Mucosa of descending colon (tissue), 3 donors: ENCODE measurements around the gene FXYD1. TPM values are rescaled to one million over a fixed set of nuclear protein-coding genes. Genes with fewer than 3 reads are reported as not detected.

Experiments used
- ATAC-seq: fragments of 200-7000 bp; cut with Tn5 transposase; one replicate; pipeline ENCODE4 v1.9.1; 2020; ENCODE audit warnings: mild to moderate bottlenecking, moderate library complexity
- DNase-seq, 3 donors: peaks; one replicate each; pipeline ENCODE4 v3.0.0-alpha.2; 2020
- H3K36me3 ChIP-seq: fragments of 200-600 bp; one replicate; pipeline ENCODE4 v1.8.0; 2021; ENCODE audit warnings: low read depth, mild to moderate bottlenecking
- H3K4me1 ChIP-seq: fragments of 200-600 bp; one replicate; pipeline ENCODE4 v1.8.0; 2021; ENCODE audit warnings: low read depth, mild to moderate bottlenecking
- H3K4me3 ChIP-seq: fragments of 200-600 bp; one replicate; pipeline ENCODE4 v1.8.0; 2021; ENCODE audit warnings: mild to moderate bottlenecking
- H3K9me3 ChIP-seq: fragments of 200-600 bp; one replicate; pipeline ENCODE4 v1.8.0; 2021; ENCODE audit warnings: mild to moderate bottlenecking
- intact Hi-C, 2 donors: fragments of 100-400 bp; cut with DNase I in 1 of 2; cut with micrococcal nuclease in 1 of 2; formaldehyde crosslinking; loops; one replicate each; pipeline versions ENCODE4 v1.11.0 to v1.11.1; 2022; cut with DNase I, micrococcal nuclease
- total RNA-seq, 3 donors: library from RNA; stranded (reverse); fragmentation: NEBNext Ultra II Directional in 2 of 3; extraction: Animal tissue kit (Norgen Biotek cat#: 25700) in 2 of 3; gene quantifications; one replicate each; pipeline versions ENCODE4 v1.2.1 to v1.2.4, GENCODE V29; 2021 to 2023
- TF ChIP-seq, protein P1 (sequence below): fragments of 200-600 bp; IDR thresholded peaks from one replicate; pipeline ENCODE4 v1.8.0; 2022; ENCODE audit warnings: antibody characterized with exemption, mild to moderate bottlenecking
- donor health status: DM: no; HTN: no; CAD: no; lungs with moderate emphysema.
- donor health status: DM: no; HTN: no; CAD: no.
- donor health status: DM: no; HTN: yes; CAD: no.

FXYD1 gene
- total RNA-seq, 3 donors from 2014 or later = 13.3 to 71.0 (median 15.4) TPM

GRCh38 chr19:35174226-35174625, 35.6 kb downstream of the FXYD1 start:
- intact Hi-C loops = no loop called here
- Histone ChIP-seq H3K4me1 (no peaks in the 10 kb centered on the region), H3K36me3 (no peaks in the 10 kb centered on the region), H3K4me3 (no peak overlapping the region), H3K9me3 (no peaks in the 10 kb centered on the region)
- DNase-seq (no peak), ATAC-seq (no peak)
- TF ChIP-seq, protein P1, sequence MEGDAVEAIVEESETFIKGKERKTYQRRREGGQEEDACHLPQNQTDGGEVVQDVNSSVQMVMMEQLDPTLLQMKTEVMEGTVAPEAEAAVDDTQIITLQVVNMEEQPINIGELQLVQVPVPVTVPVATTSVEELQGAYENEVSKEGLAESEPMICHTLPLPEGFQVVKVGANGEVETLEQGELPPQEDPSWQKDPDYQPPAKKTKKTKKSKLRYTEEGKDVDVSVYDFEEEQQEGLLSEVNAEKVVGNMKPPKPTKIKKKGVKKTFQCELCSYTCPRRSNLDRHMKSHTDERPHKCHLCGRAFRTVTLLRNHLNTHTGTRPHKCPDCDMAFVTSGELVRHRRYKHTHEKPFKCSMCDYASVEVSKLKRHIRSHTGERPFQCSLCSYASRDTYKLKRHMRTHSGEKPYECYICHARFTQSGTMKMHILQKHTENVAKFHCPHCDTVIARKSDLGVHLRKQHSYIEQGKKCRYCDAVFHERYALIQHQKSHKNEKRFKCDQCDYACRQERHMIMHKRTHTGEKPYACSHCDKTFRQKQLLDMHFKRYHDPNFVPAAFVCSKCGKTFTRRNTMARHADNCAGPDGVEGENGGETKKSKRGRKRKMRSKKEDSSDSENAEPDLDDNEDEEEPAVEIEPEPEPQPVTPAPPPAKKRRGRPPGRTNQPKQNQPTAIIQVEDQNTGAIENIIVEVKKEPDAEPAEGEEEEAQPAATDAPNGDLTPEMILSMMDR = no peak

DNA sequence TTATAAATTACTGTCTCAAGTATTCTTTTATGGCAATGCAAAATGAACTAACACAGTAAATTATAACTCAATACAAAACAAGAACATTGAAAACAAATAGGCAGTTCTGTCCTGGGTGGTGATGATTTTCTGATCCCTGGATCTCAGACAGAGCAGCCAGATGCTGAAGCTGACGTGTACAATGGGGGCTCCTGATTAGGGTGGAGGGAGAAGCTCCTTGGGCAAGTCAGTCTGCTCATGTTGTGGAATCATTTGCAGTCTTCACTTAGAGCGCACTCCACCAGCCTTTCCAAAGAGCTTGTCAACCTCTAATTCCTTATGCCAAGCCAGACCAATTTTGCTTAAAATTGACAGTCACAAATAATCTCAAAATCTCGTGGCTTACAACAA, 37.6 kb downstream of the FXYD1 start:
- DNase-seq (no peak), ATAC-seq (no peak)
- TF ChIP-seq, protein P1 = no peak
- Histone ChIP-seq H3K4me3 (no peak overlapping the region), H3K9me3 (no peaks in the 10 kb centered on the region), H3K36me3 (no peaks in the 10 kb centered on the region), H3K4me1 (no peaks in the 10 kb centered on the region)
- intact Hi-C loops = no loop called here

- TF ChIP-seq, protein P1 = no peak
- Histone ChIP-seq H3K36me3 (no peaks in the 10 kb centered on the region), H3K9me3 (no peaks in the 10 kb centered on the region), H3K4me3 (no peak overlapping the region), H3K4me1 (no peaks in the 10 kb centered on the region)
- DNase-seq (no peak), ATAC-seq (no peak)
- intact Hi-C loops = no loop called here
Observed at GRCh38 chr19:35177377-35178274, 39.0 kb downstream of the FXYD1 start.

GRCh38 chr19:35178701-35179100, 40.1 kb downstream of the FXYD1 start:
- TF ChIP-seq, protein P1 = no peak
- Histone ChIP-seq H3K4me3 (no peak overlapping the region), H3K9me3 (no peaks in the 10 kb centered on the region), H3K36me3 (no peaks in the 10 kb centered on the region), H3K4me1 (no peaks in the 10 kb centered on the region)
- intact Hi-C loops = no loop called here
- ATAC-seq (no peak), DNase-seq (no peak)

- H3K4me3 ChIP-seq = no peak overlapping the region
- TF ChIP-seq, protein P1 = no peak
- DNase-seq (no peak), ATAC-seq (no peak)
- H3K9me3 ChIP-seq = no peaks in the 10 kb centered on the region
- H3K4me1 ChIP-seq = no peaks in the 10 kb centered on the region
- no peaks in the 10 kb centered on the region for H3K36me3 ChIP-seq
- intact Hi-C loops = no loop called here
Observed at GRCh38 chr19:35179830-35180229, 41.2 kb downstream of the FXYD1 start.
